Skin of body (tissue), 2 donors: ENCODE results near the gene RGS6. TPM values are rescaled to one million over a fixed set of nuclear protein-coding genes. Genes with fewer than 3 reads are reported as not detected.
A peak's percentile ranks its signal among the peaks of the same experiment; 100 is the strongest.

Source experiments
- DNase-seq: peaks from one replicate; lab custom pipeline; 2025; lab: John Stamatoyannopoulos, UW
- total RNA-seq: library from RNA; depleted of rRNA; stranded (reverse); fragments of >200 nt; gene quantifications from one replicate; pipeline ENCODE4 v1.2.3, GENCODE V29; 2014

Gene RGS6
- total RNA-seq, 1 donor from 2014 or later = 3.9 TPM

- no peak for DNase-seq
Observed at GRCh38 chr14:71943695-71944018, 11.4 kb downstream of the RGS6 start.

GRCh38 chr14:71947947-71948500, 15.8 kb downstream of the RGS6 start:
- no peak for DNase-seq

- DNase-seq = no peak
Observed at GRCh38 chr14:71952381-71953363, 20.4 kb downstream of the RGS6 start.

GRCh38 chr14:71956920-71957563, 24.8 kb downstream of the RGS6 start:
- no peak for DNase-seq

- no peak for DNase-seq
Observed at GRCh38 chr14:71959055-71959454, 26.8 kb downstream of the RGS6 start.

- no peak for DNase-seq
Observed at GRCh38 chr14:71960494-71961353, 28.5 kb downstream of the RGS6 start.

GRCh38 chr14:71961972-71962371, 29.7 kb downstream of the RGS6 start:
- DNase-seq = no peak

- no peak for DNase-seq
Observed at GRCh38 chr14:71964716-71965115, 32.5 kb downstream of the RGS6 start.

- DNase-seq = no peak
Observed at GRCh38 chr14:71966528-71966927, 34.3 kb downstream of the RGS6 start.

GRCh38 chr14:71967704-71968103, 35.5 kb downstream of the RGS6 start:
- DNase-seq = no peak

GRCh38 chr14:71970272-71970671, 38.0 kb downstream of the RGS6 start:
- no peak for DNase-seq

- DNase-seq = peak; percentile 47
Observed at GRCh38 chr14:71985538-71986189, 53.4 kb downstream of the RGS6 start.

GRCh38 chr14:71988476-71988875, 56.2 kb downstream of the RGS6 start:
- no peak for DNase-seq

- DNase-seq = no peak
Observed at GRCh38 chr14:71988939-71989338, 56.7 kb downstream of the RGS6 start.

GRCh38 chr14:71994416-71994815, 62.2 kb downstream of the RGS6 start:
- no peak for DNase-seq

GRCh38 chr14:71995741-71996140, 63.5 kb downstream of the RGS6 start:
- DNase-seq = no peak

GRCh38 chr14:71996610-71997009, 64.4 kb downstream of the RGS6 start:
- DNase-seq = no peak

- no peak for DNase-seq
Observed at GRCh38 chr14:72000907-72001306, 68.7 kb downstream of the RGS6 start.

GRCh38 chr14:72002731-72003130, 70.5 kb downstream of the RGS6 start:
- DNase-seq = no peak

GRCh38 chr14:72008666-72009065, 76.4 kb downstream of the RGS6 start:
- DNase-seq = no peak

- DNase-seq = no peak
Observed at GRCh38 chr14:72010474-72010873, 78.2 kb downstream of the RGS6 start.
